ENCODE measurements around the gene HAO1.
"Not testable (repeated sequence)": the region's sequence is repeated elsewhere in the genome, so short reads cannot be mapped to it uniquely, and the experiment has no call there.

The HAO1 gene

DNA sequence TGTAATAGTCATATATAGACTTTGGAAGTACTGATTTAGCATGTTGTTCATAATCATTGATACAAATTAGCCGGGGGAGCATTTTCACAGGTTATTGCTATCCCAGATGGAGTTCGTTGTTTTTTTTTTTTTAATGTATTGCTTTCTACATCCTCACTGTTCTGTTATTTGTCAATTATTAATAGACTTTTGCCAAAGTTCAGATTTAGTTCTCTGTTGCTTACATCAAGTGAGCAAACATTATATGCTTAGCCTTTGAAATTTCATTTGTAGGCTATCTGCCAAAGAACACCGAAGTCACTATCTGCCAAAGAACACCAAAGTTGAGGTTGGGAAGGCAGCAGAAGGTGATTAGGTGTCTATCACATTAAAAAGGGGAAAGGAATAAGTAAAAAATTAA, at the start of gene HAO1:
Gene HAO1, minus strand, starts transcription at position 118 of the 400 bp plus-strand sequence. Its CDS starts 36 bp downstream, at position 82.
- no peak for DNase-seq

DNA sequence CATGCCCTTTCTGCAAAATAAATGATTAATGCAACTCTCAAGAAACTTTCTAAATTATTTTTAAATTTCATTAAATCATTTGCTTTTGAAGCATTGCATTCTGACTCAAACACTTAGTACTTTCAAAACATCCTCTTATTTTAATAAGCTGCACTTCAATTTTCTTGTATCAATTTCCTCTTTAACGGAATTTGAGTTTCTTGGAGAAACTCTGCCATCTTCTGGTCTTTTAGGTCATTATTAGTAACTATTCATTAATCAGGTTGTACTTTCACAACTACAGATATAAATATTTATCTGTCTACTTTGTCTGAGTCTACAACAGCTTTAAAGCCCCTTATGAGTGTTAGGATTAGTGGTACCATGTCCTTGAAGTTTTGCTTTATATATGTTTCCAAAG, 49.1 kb upstream of the HAO1 start:
- no peak for DNase-seq

DNA sequence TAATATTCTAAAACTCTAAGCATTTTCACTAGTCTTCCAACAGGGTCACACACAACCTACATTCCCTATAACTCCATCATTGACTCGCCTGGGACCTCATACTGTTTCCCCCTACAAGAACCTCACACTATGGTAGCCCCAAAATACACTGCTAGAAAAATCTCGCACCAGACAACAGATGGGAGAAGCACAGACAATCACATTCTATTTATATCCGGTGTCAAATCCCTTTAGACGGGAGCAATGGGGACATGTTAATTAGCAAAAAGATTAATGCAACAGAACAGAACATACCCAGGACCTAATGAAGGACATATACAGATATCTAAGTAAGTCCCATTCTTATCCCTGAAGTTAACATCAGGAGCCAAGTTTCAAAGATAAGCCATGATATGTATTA, 45.7 kb upstream of the HAO1 start:
- DNase-seq, result no peak

DNA sequence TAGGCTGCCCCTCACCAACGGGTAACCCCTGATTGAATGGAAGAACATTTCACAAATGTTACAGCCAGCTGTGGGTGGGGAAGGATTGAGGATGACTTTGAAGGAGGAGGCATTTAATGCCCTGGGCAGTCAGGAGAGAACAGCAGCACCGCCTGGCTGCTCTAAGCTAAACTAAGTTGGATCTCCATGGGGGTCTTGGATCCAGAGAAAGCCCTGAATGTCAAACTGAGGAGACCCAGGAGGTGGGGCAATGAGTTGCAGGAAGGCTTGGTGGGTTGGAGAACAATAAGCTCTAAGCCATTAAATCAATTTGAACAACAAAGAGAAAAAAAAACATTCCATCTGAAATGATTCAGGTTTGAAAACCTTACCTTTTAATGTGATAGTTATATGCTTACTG, 43.9 kb upstream of the HAO1 start:
- DNase-seq, result no peak

DNA sequence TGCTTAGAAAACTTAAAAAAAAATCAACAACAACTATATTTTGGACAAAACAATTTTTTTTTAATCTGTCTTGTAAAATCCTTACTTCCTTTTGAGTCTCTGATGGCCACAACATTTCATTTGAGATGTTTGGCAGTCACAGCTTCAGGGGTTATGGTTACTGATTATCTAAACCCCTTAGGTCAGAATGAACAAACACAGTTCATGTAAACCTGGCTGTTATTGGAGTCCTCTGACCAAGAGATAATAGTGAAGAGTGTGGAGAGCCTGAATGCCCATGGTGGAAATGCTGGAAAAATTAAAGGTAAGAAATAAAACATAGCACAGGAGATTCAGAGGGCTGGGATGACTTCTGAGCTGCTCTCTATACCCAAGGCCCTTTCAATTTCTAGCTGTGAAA, 41.1 kb upstream of the HAO1 start:
- DNase-seq, result no peak

DNA sequence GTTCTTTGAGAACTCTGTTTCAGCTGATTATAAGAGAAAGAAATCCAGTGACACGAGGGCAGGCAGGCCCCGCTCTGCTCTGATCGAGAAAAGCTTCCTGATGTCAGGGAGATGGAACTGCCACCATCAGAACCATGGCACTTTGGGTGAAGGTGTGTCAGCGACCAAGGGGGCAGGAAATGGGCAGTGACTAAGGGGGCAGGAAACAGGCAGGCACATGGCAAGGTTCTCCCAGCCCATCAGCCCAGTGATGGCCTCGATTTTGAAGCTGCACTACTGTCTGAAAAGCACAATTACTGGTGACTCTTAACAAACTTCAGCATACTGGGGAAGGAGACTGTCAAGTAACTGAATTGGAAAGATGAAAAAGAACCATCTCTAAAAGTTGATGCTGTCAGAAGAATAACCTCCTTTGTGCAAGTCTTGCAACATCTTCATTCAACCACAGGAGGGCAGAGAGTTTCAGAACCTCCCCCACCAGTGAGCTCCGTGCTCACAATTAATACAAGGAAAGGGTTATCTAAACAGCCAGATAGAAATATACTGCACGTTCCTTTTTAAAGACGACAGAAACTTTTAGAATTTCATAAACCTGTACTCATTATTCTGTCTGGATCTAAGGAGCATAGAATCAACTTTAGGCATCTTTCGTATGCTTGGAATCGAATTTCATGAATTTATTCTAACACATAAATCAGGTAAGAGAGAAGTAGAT, 40.2 kb upstream of the HAO1 start:
- DNase-seq, result peak; percentile 17

DNA sequence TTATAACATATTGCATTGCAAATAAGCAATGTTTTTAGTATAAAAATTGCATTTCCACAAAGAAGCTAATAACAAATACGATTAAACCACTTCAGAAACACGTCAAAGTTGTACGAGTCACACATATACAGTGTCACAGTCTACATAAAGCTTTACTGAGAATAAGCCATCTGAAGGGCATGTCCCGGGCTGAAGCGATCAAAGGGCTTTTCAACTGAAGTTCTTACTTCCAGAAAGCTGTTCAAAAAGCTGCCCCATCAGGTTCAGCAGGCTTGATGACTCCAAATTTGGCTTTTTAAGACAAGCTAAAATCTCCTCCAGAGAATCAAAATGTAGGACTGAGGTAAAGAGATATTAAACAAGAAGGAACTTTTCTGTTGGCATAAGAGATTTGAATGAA, 37.5 kb upstream of the HAO1 start:
- DNase-seq, result no peak

DNA sequence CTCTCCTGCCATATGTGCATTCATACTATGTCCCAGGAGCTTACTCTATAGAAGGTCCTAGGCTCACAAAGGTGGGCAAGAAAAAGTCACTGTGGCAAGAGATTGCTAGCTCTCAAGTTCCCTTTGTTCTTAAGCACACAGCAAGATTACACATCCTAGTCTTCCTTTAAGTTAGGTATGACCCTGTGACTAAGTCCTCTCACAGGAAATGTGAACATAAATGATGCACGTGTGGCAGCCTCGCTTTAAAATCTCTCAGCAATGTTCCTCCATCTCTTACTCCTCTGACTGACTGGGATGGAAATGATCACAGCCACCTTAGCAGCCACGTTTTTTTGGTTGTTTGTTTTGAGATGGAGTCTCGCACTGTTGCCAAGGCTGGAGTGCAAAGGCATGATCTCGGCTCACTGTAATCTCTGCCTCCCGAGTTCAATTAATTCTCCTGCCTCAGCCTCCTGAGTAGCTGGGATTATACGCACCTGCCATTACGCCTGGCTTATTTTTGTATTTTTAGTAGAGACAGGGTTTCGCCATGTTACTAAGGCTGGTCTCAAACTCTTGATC, 35.7 kb upstream of the HAO1 start:
- no peak for DNase-seq

DNA sequence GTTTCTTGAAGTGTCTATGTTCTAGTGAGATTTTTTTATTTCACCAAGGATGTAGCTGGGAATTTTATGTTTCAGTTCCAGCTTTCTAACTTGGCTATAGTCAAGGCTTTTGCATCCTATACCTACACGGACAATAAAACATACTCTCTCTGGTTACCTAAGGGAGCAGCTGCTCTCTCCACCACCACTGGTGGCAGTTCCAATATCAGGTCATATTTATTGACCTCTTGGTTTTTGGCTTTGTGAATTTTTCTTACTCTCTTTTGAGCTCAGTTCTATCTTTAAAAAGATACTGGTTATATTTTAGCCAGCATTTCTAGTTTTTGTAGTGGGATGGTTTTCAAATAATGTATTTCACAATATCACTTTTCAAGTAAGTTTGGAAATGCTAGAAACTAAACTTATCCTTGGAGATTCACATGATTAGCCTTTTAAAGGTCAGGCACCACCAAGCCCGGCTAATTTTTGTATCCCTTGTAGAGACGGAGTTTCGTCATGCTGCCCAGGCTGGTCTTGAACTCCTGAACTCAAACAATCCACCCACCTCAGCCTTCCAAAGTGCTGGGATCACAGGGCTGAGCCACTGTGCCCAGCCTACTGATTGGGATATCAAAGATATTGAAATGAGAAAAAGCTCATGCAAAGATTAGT, 34.7 kb upstream of the HAO1 start:
- no peak for DNase-seq

DNA sequence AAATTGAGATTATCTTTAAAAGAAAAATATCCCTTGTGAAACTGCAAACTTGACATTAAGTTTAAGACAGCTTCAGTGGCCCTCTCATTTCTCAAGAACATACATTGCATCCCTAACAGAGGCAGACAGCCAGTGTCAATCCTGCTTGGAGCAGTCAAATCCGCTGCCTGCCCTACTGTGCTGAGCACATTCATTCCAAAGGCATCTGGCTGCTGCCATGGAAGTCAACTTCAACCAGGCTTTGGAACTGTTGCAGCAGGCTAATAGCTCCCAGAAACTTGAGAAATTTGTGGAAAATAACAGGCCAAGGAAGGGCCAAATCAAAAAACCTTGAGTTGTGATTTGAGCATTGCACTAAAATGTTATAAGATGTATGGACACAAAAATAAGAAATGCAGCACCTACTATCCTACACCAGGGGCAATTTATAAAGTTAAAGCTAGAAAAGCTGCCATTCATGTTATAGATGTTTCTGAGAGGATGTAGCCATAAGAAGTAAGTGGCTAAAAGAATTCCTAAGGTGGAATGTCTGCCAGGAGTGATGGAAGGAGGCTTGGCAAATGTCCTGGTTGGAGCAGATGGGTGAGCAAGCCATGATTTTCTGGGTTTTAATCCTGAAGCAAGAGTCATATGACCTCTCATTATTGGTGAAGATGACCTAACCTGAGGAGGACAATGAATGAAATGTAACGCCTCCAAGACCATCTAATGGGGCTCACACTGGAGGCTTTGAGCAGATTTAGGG, 31.4 kb upstream of the HAO1 start:
- DNase-seq, result no peak

DNA sequence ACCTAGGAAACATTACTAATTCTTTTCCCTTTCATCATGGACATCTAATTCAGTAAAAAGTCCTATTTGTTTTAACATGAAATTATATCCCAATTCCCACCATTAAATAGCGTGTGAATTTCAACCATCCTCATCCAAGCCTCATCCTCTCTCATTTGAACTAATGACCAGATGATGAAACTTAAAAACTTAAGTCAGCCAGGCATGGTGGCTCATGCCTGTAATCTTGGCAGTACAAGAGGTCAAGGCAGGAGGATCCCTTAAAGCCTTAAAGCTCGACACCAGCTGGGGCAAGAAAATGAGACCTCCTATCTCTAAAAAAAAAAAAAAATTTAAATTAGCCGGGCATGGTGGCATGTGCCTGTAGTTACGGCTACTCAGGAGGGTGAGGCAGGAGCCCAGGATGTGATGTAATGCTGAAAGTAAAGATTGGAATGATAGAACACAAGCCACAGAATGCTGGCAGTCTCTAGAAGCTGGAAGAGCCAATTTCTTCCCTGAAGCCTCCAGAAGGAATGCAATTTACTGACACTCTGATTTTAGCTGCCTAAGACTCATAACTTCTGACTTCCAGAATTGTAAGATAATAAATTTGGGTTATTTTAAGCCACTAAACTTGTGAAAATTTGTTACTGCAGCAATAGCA, 27.1 kb upstream of the HAO1 start:
- no peak for DNase-seq

DNA sequence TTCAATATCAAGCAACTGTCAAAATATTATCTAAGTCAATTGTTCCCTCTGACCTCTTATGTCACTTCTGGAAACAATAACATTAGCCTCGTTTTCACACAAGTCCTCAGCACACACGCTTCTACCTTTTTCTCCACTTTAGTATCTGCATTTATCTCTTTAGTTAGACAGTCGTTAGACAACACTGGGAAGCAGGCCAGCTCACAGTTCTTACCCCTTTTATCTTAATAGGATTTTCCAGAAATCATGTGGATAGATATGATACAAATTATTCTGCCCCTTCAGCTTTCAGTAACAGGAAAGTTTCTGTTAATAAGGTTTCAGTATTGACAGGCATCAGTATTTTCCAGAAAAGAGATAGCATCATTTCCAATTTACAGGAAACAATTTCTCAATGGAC, 25.9 kb upstream of the HAO1 start:
- no peak for DNase-seq

DNA sequence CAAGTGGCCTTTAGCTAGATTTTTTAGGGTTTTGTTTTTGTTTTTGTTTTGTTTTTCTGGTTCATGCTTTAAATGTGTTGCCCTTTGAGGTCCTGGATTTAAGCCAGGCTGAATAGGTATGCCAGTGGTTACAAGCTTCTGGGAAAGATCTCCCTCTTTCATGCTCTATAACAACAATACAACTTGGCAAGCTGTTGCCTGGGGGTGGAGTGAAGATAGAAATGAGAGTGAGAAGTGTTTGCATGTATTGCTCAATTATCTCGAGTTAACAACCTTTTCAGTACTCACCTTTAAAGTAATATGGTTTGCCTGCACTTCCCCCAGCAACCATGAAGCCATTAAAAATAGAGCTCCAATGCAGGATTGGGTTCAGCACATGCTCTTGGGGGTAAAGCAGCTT, 19.2 kb upstream of the HAO1 start:
- DNase-seq, result no peak

DNA sequence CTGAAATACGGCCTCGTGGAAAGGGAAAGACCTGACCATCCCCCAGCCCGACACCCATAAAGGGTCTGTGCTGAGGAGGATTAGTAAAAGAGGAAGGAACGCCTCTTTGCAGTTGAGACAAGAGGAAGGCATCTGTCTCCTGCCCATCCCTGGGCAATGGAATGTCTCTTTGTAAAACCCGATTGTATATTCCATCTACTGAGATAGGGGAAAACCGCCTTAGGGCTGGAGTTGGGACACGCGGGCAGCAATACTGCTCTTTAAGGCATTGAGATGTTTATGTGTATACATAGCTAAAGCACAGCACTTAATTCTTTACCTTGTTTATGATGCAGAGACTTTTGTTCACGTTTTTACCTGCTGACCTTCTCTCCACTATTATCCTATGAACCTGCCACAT, 16.3 kb upstream of the HAO1 start:
- not testable (repeated sequence) for DNase-seq

DNA sequence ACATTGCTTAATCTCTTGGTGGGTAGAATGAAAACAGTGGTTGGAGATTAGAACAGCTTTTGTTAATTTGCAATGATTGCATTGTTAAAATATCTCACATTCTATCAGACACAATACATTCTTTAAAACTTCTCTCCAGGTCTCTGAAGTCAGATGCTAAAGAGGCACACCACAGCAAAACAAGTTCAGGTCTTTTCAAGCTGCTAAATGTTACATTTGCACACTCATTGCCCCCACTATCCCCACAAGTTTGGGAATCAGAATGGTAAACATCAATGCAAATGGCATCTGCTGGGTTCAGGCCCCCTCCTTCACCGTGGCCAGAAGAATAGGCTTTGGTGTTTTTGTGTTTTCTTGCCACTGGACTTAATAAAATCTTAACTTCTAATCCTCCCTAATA, 10.1 kb upstream of the HAO1 start:
- DNase-seq, result no peak

DNA sequence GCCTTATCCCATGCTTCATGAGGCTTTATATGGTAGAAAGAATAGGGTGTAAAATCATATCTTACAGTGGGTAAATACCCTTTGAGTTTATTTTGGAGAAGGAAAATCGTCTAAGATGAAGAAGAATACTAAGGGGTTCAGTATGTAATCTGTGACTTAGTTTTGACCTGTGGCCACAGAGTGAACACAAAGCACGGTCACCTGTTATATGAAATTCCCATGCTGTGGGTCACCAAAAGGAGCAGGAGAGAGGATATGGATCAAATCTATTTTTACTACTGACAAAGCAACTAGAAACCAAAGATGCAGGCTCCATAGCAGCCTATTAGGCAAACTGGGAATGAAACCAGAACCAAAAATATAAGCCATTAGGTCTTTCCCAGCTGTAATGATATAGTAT, 3.6 kb upstream of the HAO1 start:
- DNase-seq, result no peak

DNA sequence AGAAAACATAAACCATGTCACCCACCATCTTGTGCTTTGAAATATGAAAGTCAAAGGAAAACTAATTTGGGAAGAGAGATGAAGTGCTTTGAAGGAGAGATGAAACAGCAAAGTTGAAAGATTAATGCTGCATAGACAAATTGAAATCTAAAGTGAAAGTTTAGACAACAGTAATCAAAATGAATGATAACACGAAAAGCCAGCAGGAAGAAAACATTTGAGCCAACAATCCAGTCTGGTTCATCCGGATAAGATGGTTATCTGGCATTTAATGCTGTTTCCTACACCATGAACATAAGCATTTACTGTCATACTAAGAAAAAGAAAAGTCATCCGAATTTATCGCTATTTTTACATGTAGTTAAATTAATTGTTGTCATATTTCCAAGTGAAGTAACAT, 595 bp downstream of the HAO1 start:
- no peak for DNase-seq

DNA sequence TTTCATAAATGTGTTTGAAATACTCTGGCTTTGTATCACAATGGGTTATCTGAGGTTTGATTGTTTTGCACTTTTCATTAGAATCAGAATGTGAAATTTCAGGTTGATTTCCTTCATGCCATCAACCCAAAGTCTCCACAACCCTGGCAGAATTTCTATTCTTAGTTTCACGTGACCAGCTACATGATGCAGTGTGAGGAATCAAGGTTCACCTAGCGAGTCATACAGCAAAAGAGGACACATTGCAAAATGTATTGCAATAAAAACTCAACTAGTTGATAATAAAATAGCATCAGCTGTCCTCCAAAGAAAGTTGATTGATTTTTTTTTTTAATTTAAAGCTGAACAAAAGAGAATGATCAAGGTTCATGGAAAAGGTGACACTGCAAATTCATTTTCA, 2.2 kb downstream of the HAO1 start:
- DNase-seq, result no peak

DNA sequence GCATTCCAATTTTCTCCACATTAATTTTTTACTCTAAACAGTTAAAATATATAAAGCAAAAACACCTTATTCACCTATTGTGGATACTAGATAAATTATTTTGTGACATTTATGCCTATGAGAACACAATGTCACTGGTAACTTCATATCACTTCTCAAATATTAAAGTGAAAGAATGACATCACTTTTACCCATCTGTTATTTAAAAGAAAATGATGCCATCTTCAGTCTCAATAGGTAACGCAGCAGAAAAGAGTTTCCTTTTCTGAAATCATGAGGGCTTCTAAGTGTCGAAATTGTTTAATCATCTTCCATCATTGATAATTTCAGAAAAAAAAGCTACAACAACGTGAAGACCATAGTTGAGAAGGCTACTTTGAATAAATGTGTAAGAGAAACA, 2.9 kb downstream of the HAO1 start:
- DNase-seq, result no peak

DNA sequence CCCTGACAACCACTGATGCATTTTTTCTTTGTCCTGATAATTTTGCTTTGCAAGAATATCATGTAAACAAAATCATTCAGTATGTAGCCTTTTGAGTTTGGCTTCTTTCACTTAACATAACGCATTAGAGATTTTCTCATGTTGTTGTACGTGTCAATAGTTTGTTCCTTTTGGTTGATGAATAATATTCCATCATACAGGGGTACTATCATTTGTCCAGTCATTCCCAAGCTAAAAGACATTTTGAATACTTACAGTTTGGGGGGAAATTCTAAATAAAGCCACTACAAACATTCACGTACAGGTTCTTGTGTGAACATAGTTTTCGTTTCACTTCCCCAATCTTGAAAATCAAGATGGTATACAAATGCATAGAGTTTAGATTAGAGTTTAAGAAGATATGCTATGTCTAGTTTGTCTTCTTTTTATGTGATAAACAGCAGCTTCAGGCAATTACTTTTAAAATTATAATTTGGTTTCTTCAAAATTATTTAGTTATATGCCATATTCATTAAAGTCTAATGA, 5.2 kb downstream of the HAO1 start:
- DNase-seq, result no peak

DNA sequence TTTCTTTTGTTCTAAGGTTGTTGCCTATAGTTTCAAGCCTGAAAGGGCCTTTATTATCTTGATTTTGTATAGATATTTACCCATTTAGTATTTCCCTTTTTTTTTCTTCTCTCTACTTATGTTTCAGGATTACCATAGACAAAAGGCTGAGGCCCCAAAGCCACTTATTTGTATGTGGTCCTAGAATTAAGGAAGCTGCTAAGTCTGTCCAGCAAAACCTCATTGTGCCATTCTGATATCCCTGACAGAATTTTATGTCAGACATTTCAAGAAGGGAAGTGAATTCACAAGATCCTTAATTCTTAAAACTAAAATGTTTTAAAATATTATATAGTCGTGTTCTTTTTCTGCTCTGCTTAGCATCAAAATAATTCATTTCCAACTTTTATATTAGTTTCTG, 6.9 kb downstream of the HAO1 start:
- DNase-seq, result no peak

DNA sequence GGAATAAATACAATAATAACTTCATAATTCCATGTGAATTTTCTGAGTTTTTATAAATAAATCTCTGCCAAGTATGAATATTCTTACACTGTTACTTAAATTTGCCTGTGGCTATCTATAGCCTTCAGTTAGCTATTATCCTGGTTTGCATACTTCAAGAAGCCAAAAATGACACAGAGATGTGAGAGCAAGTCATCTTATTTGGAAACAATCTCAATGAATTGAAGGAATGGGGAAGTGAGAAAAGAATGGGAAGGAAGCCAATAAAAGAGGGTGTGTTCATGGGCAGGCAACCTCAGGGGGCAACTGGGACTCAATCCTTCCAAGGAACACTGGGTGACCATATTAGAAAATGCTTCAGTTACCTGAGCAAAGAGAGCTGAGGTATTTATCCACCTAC, 9.9 kb downstream of the HAO1 start:
- DNase-seq, result no peak

DNA sequence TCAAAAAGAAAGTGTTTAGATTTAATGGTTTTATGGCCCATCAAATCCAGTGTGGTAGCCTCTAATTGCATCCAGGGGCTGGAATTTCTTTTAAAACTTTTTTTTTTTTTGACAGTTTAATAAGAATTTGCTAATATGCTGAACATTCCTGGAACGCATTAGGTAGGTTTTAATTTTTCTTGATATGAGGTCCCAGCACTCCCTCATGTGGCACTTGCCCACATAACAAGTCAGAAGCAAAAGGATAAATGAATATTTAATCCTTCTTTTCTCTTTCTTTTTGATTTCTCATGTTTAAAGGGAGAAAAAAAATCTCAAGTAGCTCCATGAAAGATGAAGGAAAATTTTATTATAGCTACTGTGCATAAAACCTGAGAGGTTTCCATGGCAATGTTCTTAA, 13.5 kb downstream of the HAO1 start:
- no peak for DNase-seq

All from stimulated activated CD4-positive, alpha-beta T cell treated with anti-CD3 and anti-CD28 coated beads, Interleukin-15, amount 100 ng/mL, for 24 hours (primary cell).